BJ (cell line): ENCODE data around the gene TAF6L. TPM values are rescaled to one million over a fixed set of nuclear protein-coding genes. Genes with fewer than 3 reads are reported as not detected.
A peak's percentile ranks its signal among the peaks of the same experiment; 100 is the strongest.
"Not testable (repeated sequence)": the region's sequence is repeated elsewhere in the genome, so short reads cannot be mapped to it uniquely, and the experiment has no call there.

Experiments used
- CTCF ChIA-PET: fragments of 350-600 bp; formaldehyde crosslinking; extraction: SDS; loops from one replicate; lab custom pipeline; 2021; ENCODE audit warnings: antibody characterized with exemption, inconsistent platforms; lab: Yijun Ruan, JAX
- POLR2A ChIA-PET: fragments of 300-600 bp; sonication (Branson Sonifier 250); formaldehyde crosslinking; extraction: SDS; loops from one replicate; lab custom pipeline; 2021; ENCODE audit warnings: antibody characterized with exemption; lab: Charles Lee
- DNase-seq: peaks from one replicate; pipeline ENCODE4 v3.0.0-alpha.2; 2011; ENCODE audit warnings: low read depth
- H3K27me3 ChIP-seq: 2 replicates; pipeline ENCODE4 v1.6.0; 2011; ENCODE audit warnings: low read length; ENCODE audit not compliant: control insufficient read depth, insufficient read depth
- H3K36me3 ChIP-seq: 2 replicates; pipeline ENCODE4 v1.5.1; 2011; ENCODE audit warnings: low read length; ENCODE audit not compliant: control insufficient read depth, insufficient read depth
- H3K4me3 ChIP-seq: 2 replicates; pipeline ENCODE4 v1.5.1; 2011; ENCODE audit warnings: low read depth, mild to moderate bottlenecking, control low read depth, low read length
- polyA plus RNA-seq: library from polyadenylated mRNA; depleted of rRNA; stranded (reverse); fragments of >200 nt; gene quantifications from 2 replicates; pipeline ENCODE4 v1.2.3, GENCODE V29; 2011
- TF ChIP-seq, protein P1 (sequence below): IDR thresholded peaks from 2 replicates; pipeline ENCODE4 v1.5.1; 2011; ENCODE audit warnings: low read depth, mild to moderate bottlenecking, control low read depth, inconsistent platforms, low read length, moderate library complexity; ENCODE audit not compliant: insufficient read depth

The TAF6L gene
- polyA plus RNA-seq, 1 experiment, result 17.0 TPM

DNA sequence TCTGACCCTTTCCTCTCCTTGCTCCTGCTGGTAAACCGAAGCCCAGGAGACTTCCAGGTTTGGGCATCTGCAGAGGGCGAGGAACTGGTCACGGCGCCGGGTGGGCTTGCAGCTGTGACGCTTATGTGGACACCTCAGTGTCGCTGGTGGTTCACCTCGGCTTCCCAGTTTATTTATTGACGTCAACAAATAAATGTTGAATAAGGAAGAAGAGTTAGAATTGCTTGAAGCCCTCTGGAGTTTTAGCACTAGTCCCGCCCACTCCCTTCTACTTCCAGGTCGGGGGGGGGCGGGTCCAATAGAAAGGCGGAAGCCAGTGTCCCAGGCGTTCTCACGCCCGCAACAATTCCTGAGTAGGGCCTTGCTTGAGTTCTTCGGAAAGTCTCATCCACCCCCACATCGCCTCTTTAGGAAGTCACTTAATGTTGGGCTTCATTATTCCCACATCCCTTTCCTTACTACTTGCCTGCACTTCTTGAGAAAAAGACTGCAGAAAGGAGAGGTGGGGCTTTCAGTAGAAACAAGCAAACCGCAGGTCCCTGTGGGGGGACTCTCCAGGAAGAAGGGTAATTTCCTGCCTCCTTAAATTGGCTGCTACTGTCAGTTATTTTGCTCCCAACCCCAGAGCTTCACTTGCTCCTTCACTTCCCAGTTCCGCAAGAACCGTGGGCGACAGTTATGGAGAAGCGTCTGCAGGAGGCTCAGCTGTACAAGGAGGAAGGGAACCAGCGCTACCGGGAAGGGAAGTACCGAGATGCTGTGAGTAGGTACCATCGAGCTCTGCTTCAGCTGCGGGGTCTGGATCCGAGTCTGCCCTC lies 42.8 kb upstream of the TAF6L start, which contains the start of gene TTC9C:
TTC9C (plus strand) TSS at position 316 of the 818 bp plus-strand sequence; CDS start at position 679, 363 bp downstream.
- Histone ChIP-seq H3K4me3 (peak within 1 kb of the TSS; percentile 88), H3K36me3 (0 out of 2 replicates have a peak, but pooled peaks cover under 1% of the 10 kb centered on the region), H3K27me3 (no peaks in the 10 kb centered on the region)
- no peak for DNase-seq
- TF ChIP-seq, protein P1, sequence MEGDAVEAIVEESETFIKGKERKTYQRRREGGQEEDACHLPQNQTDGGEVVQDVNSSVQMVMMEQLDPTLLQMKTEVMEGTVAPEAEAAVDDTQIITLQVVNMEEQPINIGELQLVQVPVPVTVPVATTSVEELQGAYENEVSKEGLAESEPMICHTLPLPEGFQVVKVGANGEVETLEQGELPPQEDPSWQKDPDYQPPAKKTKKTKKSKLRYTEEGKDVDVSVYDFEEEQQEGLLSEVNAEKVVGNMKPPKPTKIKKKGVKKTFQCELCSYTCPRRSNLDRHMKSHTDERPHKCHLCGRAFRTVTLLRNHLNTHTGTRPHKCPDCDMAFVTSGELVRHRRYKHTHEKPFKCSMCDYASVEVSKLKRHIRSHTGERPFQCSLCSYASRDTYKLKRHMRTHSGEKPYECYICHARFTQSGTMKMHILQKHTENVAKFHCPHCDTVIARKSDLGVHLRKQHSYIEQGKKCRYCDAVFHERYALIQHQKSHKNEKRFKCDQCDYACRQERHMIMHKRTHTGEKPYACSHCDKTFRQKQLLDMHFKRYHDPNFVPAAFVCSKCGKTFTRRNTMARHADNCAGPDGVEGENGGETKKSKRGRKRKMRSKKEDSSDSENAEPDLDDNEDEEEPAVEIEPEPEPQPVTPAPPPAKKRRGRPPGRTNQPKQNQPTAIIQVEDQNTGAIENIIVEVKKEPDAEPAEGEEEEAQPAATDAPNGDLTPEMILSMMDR, result no peak
- CTCF ChIA-PET, result interaction anchor here (0.6 to 1.4 kb wide), 4 partner anchors 22 to 287 kb away, joined by 3 to 4 read pairs (median 3); partner anchors contain the start of gene BSCL2
- POLR2A ChIA-PET, result interaction anchor here (1.4 to 1.8 kb wide), 2 partner anchors 113 to 127 kb away, joined by 5 to 7 read pairs; partner anchors contain the start of gene MTA2

GRCh38 chr11:62730076-62730475 lies 41.1 kb upstream of the TAF6L start:
- POLR2A ChIA-PET, H3K4me3 ChIP-seq, DNase-seq, H3K36me3 ChIP-seq, H3K27me3 ChIP-seq: not testable (repeated sequence)
- CTCF ChIA-PET, result interaction anchor here (1.3 kb wide), 1 partner anchor 57 kb away, joined by 6 read pairs; the partner anchor contains the start of gene TMEM179B

GRCh38 chr11:62732830-62733229 lies 38.4 kb upstream of the TAF6L start:
- TF ChIP-seq, protein P1, result peak; percentile 16; the same call in 1 of the 2 replicates
- Histone ChIP-seq H3K36me3 (peaks cover 7% of the 10 kb centered on the region), H3K27me3 (no peaks in the 10 kb centered on the region), H3K4me3 (no peak overlapping the region)
- DNase-seq, result no peak
- ChIA-PET POLR2A (no interaction called here), CTCF (interaction anchor here (0.7 kb wide), 1 partner anchor 759 kb away, joined by 3 read pairs; no protein-coding TSS in a partner anchor)

GRCh38 chr11:62737196-62737595 lies 34.0 kb upstream of the TAF6L start:
- no peak for DNase-seq
- CTCF ChIA-PET, result no interaction called here
- POLR2A ChIA-PET, result interaction anchor here (0.6 kb wide), 1 partner anchor 24 kb away, joined by 7 read pairs; the partner anchor contains the start of gene POLR2G
- Histone ChIP-seq H3K27me3 (no peaks in the 10 kb centered on the region), H3K4me3 (no peak overlapping the region), H3K36me3 (peaks cover 9% of the 10 kb centered on the region)
- TF ChIP-seq, protein P1, result no peak

DNA sequence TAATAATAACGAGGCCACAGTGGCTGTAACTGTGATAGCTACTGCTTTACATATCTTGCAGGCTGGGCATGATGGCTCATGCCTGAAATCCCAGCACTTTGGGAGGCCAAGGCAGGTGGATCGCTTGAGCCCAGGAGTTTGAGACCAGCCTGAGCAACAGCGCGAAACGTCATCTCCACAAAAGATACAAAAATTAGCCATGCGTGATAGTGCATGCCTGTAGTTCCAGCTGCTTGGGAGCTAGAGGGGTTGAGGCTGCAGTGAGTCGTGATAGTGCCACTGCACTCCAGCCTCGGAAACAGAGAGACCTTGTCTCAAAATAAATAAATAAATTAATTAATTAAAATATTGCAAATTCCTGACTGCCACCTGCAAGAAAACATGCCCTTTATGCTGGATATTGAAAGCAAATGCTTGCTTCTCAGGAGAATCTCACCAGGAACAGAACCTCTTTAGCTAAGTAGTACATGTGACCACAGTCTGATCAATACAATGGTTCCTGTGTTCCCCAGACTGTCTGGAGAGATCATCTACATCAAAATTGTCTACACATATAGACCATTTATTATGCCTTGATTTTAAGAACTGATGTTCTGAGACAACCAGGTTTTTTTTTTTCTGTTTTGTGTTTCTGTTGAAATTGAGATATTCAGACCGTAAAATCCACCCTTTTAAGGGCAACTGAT lies 23.6 kb upstream of the TAF6L start:
- Histone ChIP-seq H3K4me3 (no peak overlapping the region), H3K36me3 (peaks cover 7% of the 10 kb centered on the region), H3K27me3 (no peaks in the 10 kb centered on the region)
- DNase-seq, result no peak
- ChIA-PET CTCF (interaction anchor here (2.7 kb wide), 1 partner anchor 39 kb away, joined by 9 read pairs; the partner anchor contains the start of gene TMEM179B), POLR2A (no interaction called here)
- TF ChIP-seq, protein P1, result no peak

DNA sequence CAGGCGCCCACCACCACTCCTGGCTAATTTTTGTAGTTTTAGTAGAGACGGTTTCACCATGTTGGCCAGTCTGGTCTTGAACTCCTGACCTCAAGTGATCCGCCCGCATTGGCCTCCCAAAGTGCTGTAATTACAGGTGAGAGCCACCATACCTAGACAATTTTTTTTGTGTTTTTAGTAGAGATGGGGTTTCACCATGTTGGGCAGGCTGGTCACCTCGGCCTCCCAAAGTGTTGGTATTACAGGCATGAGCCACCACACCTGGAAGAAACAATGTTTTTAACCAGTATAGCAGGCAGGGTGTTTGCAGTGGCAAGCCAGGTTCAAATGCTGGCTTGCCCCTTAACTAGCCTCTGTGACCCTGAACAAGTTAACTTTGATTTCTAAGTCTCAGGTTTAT lies 21.3 kb upstream of the TAF6L start:
- POLR2A ChIA-PET, result interaction anchor here (0.6 kb wide), 1 partner anchor 23 kb away, joined by 20 read pairs; no protein-coding TSS in a partner anchor
- peaks cover 11% of the 10 kb centered on the region for H3K36me3 ChIP-seq
- DNase-seq, H3K27me3 ChIP-seq, CTCF ChIA-PET, H3K4me3 ChIP-seq: not testable (repeated sequence)
